RWPE1 (cell line): Measurements from ENCODE around the gene A1BG.
A peak's percentile ranks its signal among the peaks of the same experiment; 100 is the strongest.

Source experiments
- CTCF ChIA-PET: fragments of 350-600 bp; sonication (Branson Sonifier 250); formaldehyde crosslinking; extraction: SDS; loops from one replicate; lab custom pipeline; 2021; lab: Yijun Ruan, JAX
- POLR2A ChIA-PET: fragments of 400-600 bp; formaldehyde crosslinking; extraction: SDS; loops from one replicate; lab custom pipeline; 2020; ENCODE audit warnings: antibody characterized with exemption; ENCODE audit not compliant: low non-redundant PET; lab: Yijun Ruan, JAX
- DNase-seq: peaks from one replicate; pipeline ENCODE4 v3.0.0; 2012; ENCODE audit warnings: low spot score
- H3K27ac ChIP-seq: fragments of 450-650 bp; 2 replicates; pipeline ENCODE4 v1.5.1; 2017
- TF ChIP-seq, protein P1 (sequence below): fragments of 450-650 bp; conservative IDR thresholded peaks from 2 replicates; pipeline ENCODE4 v1.5.1; 2017; ENCODE audit warnings: low read depth, mild to moderate bottlenecking

A1BG gene

DNA sequence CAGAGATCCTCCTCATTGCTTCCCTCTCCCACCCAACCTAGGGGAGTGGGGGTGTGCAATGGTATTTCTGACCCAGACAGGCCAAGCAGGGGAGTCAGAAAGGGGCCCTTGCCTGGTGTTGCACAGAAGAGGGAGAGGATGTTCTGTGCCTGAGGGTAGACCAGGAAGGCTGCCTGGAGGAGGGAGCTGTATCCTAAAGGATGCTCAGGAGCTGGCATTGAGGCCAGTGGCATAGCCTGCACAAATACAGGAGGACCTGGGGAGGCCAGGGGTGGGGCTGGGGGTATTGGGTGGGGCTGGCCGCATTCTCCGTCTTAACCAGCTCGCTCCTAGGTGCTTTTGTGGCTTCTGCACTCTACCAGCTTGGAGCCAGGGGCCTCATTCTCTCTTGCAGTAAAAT is 46.6 kb upstream of the A1BG start:
- POLR2A ChIA-PET, result no interaction called here
- H3K27ac ChIP-seq, result peak overlapping the region; percentile 79

DNA sequence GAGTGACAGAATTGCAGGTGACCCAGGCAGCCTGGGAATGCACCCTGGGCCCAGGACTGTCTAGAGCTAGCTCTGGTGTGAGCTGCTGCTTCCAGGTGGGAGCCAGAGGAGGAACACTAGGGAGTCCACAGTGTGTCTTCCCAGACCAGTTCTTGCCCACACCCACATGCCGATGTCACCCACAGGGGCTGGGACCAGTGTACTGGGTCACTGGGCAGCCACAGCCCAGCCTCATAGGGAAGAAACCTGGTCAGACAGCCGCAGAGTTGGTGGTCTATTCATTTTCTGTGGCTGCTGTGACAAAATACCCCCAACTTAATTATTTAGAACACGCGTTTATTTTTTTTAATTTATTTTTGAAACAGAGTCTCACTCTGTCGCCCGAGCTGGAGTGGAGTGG is 45.3 kb upstream of the A1BG start:
- CTCF ChIA-PET, result no interaction called here

More for the DNA sequence above, 46.6 kb upstream of the A1BG start:
- no peak for DNase-seq
- TF ChIP-seq, protein P1, sequence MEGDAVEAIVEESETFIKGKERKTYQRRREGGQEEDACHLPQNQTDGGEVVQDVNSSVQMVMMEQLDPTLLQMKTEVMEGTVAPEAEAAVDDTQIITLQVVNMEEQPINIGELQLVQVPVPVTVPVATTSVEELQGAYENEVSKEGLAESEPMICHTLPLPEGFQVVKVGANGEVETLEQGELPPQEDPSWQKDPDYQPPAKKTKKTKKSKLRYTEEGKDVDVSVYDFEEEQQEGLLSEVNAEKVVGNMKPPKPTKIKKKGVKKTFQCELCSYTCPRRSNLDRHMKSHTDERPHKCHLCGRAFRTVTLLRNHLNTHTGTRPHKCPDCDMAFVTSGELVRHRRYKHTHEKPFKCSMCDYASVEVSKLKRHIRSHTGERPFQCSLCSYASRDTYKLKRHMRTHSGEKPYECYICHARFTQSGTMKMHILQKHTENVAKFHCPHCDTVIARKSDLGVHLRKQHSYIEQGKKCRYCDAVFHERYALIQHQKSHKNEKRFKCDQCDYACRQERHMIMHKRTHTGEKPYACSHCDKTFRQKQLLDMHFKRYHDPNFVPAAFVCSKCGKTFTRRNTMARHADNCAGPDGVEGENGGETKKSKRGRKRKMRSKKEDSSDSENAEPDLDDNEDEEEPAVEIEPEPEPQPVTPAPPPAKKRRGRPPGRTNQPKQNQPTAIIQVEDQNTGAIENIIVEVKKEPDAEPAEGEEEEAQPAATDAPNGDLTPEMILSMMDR, result no peak
- CTCF ChIA-PET, result no interaction called here

GRCh38 chr19:58398087-58398486 is 44.8 kb upstream of the A1BG start:
- CTCF ChIA-PET, result no interaction called here
- TF ChIP-seq, protein P1, result no peak
- no peak for DNase-seq
- POLR2A ChIA-PET, result no interaction called here
- H3K27ac ChIP-seq, result peak overlapping the region; percentile 7; the same call in 1 of the 2 replicates

More for the DNA sequence above, 45.3 kb upstream of the A1BG start:
- DNase-seq, result no peak
- H3K27ac ChIP-seq, result peak overlapping the region; percentile 7; the same call in 1 of the 2 replicates
- TF ChIP-seq, protein P1, result no peak
- POLR2A ChIA-PET, result no interaction called here

- no peak for DNase-seq
- peak overlapping the region; percentile 7; the same call in 1 of the 2 replicates for H3K27ac ChIP-seq
- CTCF ChIA-PET, result no interaction called here
- TF ChIP-seq, protein P1, result no peak
- POLR2A ChIA-PET, result no interaction called here
These were observed 44.3 kb upstream of the A1BG start for GRCh38 chr19:58397533-58398037.

DNA sequence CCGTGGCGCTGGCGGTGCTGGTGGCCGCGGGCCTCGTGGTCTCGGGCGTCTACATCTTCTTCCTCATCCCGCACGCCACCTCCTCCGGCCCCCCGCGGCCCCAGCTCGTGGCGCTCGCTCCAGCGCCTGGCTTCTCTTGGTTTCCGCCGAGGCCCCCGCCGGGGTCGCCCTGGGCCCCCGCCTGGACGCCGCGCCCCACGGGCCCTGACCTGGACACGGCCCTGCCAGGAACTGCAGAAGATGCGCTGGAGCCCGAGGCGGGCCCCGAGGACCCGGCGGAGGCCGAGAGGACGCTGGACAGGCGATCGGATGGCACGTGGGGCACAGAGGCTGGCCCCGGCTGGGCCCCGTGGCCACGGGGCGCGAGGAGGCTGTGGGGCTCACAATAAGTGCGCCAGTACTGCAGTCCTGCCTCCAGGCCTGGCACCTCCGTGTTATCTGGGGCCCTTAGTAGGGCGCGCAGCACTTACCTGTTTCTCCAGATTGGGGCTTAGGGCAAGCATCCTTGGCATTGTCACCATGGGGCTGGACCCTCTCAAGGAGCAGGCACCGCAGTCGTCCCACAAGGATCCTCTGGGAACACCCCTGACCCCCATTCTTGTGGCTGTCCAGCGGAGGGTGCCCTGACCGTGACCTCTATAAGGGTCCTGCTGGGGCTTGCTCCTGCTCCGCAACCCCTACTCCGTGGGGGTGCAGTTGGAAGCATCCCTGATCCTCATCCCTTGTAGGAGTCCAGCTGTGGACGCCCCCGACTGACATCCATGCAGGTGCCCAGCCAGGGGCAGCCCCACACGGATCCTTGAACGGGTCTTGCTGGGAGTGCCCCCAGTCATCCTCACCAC is 43.6 kb upstream of the A1BG start:
- TF ChIP-seq, protein P1, result no peak
- peak overlapping the region; percentile 76 for H3K27ac ChIP-seq
- POLR2A ChIA-PET, result no interaction called here
- CTCF ChIA-PET, result no interaction called here
- no peak for DNase-seq

DNA sequence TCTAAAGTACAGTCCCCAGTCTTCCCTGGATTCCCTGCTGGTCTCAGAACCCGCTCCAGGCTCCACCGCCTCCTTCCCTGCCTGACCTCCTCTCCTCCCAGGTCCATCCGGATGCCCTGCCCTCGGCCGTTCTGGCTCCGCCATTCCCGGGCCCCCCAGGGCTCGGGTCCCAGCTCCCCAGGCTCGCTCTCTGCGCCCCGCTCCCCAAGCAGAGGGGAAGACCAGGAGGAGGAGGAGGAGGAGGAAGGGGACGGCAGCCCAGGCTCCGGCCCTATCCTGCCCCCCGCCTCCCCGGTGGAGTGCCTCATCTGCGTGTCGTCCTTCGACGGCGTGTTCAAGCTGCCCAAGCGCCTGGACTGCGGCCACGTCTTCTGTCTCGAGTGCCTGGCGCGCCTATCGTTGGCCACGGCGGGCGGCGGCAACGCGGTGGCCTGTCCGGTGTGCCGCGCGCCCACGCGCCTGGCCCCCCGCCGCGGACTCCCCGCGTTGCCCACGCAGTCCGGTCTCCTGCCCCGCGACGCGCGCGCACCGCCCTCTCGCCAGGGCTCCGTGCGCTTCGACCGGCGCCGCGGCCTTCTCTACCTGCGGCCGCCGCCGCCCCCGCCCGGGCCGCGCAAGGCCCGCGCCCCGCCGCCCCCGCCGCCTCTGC is 42.8 kb upstream of the A1BG start:
- ChIA-PET CTCF (no interaction called here), POLR2A (interaction anchor here (1.0 kb wide), 1 partner anchor 14 kb away, joined by 7 read pairs; no protein-coding TSS in a partner anchor)
- DNase-seq, result no peak
- TF ChIP-seq, protein P1, result no peak
- H3K27ac ChIP-seq, result peak overlapping the region; percentile 76
